NCI-H1417 treated with DMSO at 0.1 percent for 48 hours (cell line): ENCODE data around the gene FIP1L1.

ENCODE experiments used
- DNase-seq: peaks from one replicate; lab custom pipeline; 2025; lab: John Stamatoyannopoulos, UW

The FIP1L1 gene

DNA sequence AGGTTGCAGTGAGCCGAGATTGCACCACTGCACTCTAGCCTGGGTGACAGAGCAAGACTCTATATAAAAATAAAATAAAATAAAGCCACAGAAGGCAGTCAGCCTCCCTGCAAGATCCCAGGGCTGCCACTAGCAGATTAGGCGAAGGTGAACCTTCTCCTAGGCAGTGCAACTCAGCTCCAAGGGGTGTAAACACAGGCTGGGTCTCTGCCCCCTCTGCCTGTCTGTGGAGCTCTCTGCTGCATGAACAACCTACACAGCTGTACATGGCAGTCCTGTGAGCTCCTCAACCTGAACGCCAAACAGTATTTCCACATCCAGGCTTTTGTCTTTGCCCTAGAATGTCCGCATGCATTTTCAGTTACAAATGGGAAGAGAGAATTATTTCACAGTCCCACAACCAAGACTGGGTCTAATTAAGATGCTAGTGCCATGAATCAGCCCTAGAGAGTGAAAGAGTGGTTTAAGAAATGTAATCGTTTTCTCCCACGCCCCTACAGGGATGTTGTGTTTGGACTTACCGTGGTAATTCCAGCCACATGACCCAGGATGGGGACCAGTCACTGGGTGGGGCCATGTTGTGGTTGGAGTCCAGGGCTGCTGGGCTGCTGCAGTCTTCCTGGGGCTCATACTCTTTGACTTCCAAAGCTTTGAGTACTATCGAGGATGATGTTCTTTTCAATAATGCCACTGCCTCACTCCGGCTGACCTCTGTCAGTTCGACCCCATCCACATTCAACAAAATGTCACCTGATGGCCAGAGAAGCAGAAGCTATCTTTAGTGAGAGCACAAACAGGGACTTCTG is 99.0 kb downstream of the FIP1L1 start:
- DNase-seq: no peak

- DNase-seq: no peak
These were observed 99.7 kb downstream of the FIP1L1 start for GRCh38 chr4:53477038-53477565.

GRCh38 chr4:53477636-53478035 is 100.2 kb downstream of the FIP1L1 start:
- no peak for DNase-seq

GRCh38 chr4:53478671-53479456 is 101.4 kb downstream of the FIP1L1 start:
- DNase-seq: no peak

DNA sequence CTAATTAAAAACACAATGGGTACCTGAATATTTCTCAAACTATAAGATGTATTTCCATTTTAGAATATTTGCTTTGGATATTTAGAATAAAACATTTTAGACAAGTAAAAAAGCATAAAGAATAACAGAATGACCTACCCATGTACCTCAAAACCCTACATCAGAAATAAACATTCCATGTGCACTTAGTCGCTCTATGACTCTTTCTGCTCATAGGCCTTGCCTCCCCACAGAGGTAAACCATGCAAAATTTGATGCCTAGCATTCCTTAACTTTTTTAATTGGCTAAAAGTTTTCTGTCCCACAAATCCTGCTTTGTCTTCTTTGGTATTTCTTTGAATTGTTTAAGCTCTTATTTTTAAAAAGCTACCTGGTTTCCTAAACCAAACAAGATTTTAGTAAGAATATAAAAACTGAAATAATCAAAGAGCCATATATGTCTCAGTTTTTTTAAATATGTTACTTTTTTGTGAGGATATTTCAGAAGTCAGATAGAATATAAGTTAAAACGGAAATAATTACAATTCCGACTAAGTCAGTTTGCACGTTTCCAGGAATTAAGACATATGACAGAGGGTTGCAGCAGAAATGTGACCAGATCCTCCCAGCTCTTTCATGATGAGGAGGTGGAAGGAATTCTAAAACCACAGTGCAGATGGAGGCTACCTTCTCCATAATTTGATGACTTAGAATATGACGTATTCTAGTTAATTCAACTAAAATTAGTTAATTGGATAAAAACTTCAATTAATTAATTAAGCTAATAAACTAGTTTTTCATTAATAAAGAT is 102.5 kb downstream of the FIP1L1 start:
- DNase-seq: no peak

- no peak for DNase-seq
These were observed 103.5 kb downstream of the FIP1L1 start for GRCh38 chr4:53480909-53481308.

- no peak for DNase-seq
These were observed 104.1 kb downstream of the FIP1L1 start for GRCh38 chr4:53481586-53481985.

DNA sequence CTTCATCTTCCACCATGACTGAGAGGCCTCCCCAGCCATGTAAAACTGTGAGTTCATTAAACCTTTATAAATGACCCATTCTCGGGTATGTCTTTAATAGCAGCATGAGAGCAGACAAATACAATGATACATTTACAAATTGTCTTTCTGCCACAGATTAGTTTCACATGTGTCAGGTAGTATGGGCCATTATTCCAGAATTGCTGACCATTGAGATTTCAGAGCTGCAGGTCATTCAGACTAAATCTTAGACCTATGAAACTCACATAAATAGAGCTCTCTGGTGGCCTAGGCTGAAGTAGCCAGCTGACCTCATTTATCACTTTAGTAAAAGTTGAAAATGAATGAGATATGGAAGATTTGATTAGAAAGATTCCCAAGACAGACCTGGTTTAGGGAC is 105.8 kb downstream of the FIP1L1 start:
- no peak for DNase-seq

GRCh38 chr4:53484911-53485657 is 107.6 kb downstream of the FIP1L1 start:
- no peak for DNase-seq

DNA sequence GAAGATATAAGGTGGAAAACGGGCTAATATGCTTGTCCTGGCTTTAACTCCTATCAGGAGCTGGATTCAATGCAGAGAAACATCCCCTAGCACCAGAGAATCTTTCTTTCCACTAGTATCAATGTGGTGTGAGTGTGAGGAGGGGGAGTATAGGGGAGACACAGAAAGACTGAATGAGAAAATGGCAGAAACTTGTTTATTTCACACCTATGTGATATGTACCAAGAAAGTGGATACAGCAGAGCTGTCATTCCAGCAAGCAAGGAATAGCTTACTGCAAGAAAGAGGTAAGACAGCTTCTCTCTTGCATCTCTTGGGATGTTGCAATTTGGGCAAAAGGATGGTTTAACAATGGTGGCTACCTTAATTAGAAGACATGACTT is 108.2 kb downstream of the FIP1L1 start:
- no peak for DNase-seq

DNA sequence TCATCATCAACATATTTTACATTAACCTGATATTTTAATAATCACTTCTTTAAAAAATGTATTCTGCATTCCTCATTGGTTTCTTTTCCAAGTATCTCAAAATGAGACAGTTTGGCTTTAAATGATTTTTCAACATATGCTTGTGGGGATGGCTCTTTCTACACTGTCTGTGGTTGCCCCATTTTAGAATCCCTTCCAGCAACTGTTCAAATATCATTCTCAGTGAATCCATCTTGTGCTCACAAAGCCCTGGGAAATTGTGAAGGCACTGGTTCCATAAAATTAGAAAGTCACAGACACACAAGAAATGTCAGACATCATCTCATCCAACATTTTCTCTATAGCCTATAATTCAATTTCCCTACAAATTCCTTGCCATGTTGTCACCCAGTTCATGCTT is 110.3 kb downstream of the FIP1L1 start:
- DNase-seq: no peak

DNA sequence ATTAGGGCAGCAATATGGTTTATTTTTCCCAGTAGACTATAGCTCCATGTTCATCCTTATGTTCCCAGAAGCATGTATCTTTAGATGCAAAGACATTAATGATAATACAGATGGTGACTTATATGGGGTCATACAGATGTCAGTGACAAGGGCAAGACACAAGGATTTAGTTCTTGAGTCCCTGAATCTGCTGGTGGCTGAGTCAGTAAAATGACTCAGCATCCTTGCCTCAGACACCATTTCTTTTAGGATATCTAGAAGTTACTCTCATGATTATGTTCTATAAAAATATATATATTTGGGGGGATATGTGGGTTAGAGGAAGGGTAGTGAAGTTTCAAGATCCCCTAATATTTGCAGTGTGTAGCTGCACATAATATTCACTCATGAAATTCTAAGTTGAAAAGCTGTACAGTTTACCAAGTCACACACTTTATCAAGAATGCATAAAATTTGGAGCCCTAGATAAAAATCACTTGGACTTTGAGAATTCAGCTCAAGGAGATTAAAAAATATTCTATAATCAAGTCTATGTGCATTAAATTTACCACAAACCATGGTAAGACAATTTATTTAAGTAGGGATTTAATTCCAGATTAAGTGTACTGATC is 111.9 kb downstream of the FIP1L1 start:
- DNase-seq: no peak

- no peak for DNase-seq
These were observed 112.9 kb downstream of the FIP1L1 start for GRCh38 chr4:53490161-53490956.

DNA sequence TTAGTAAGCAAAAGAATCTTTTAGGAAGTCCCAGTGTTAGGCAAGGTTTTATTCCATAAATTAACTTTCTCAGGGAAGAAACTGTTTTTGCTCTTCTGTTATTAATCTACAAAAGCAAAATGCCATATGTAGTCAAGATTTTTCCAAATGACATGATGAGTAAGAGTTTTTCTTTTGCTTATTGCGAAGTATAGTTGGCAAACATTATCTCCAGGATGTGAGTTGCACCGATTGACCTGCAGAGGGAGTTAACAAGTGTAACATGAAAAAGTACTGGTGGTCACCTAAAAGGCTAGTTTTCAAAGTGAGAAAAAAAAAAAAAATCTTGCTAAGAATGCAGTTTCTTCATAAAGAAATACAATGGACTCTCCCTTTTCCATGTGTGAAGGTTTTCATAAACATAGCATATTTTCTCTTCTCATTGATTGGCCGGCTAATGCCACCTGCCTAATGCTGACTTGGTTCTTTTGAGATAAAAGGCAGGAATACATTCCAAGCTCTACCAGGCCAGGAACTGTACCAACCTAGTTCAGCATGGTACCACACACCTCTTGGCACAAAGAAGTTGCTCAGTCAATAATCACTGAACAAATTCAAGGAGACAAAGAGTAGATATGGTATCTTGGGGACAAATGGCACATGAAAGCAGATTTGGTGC is 113.7 kb downstream of the FIP1L1 start:
- no peak for DNase-seq

- no peak for DNase-seq
These were observed 117.4 kb downstream of the FIP1L1 start for GRCh38 chr4:53494851-53495250.

- no peak for DNase-seq
These were observed 120.2 kb downstream of the FIP1L1 start for GRCh38 chr4:53497487-53498244.

GRCh38 chr4:53498706-53499105 is 121.3 kb downstream of the FIP1L1 start:
- DNase-seq: no peak

DNA sequence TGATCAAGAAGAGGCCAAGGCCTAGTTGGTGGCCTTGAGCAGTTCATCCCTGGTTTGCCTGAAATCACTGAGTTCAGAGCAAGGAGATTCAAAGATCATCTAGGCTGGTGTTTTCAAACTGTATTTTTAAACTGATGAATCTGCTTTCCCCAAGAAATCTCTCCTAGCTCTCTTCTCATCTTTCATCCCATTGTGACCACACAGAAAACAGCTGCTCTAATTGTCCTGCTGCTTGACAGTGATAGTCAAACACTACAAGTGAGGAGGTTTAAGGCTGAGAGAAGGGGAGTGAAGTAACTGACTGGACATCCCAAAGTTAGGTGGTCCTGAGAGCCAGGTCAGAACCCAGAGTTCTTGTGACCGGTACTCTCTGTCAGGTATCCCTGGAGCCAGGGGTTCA is 122.3 kb downstream of the FIP1L1 start:
- no peak for DNase-seq

GRCh38 chr4:53500546-53500945 is 123.1 kb downstream of the FIP1L1 start:
- DNase-seq: no peak
